22Rv1 (cell line): ENCODE results near the gene DHX16.

Experiments used
- H3K27ac ChIP-seq: fragments of 450-650 bp; 2 replicates; pipeline ENCODE4 v1.5.1; 2017
- ZFX ChIP-seq: fragments of 450-650 bp; IDR thresholded peaks from 2 replicates; pipeline ENCODE4 v1.6.1; 2017; ENCODE audit warnings: antibody characterized with exemption, borderline replicate concordance
- TF ChIP-seq, protein P1 (sequence below): fragments of 450-650 bp; IDR thresholded peaks from 2 replicates; pipeline ENCODE4 v1.5.1; 2017; ENCODE audit warnings: mild to moderate bottlenecking

Gene DHX16

DNA sequence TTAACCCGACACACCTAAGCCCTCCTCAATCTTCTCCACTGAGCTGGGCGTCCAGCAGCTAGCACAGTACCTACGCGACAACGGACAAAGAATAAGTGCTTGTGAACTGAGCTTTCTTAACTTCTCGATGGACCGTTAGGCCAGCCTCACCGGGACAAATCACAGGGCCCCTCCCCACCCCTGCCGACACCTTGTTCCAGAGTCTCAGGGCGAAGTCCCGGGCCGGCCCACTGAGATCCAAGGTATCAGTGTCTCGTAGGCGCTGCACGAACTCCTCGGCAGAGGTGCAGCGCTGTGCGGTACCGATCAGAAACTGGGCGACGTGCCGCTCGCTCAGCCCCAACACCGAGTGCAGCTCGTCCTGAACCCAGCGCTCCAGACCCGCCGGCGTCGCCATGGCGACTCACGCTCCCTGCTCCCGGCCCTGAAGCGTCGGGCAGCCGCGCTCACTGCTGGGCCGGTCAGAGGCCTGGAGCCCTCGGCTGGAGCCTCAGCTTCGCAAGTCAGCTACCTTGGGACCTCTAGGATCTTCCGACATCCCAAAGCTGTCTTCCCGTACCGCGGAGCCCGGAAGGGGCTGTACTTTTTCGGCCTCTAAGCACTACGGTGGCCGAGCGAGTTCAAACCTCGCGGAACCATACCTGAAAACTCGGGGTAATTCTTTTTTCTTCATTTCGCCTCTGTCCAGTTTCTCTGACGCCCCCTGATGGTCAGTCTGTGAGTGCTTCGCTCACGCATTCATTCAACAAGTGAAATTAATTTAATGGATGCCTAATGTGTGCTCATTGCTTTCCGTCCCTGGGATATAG is at the start of gene DHX16:
Gene DHX16 (minus strand): TSS at position 562 of the 809 bp plus-strand sequence. CDS start 165 bp downstream, at position 397.
- peak within 1 kb of the TSS; percentile 76 for H3K27ac ChIP-seq
- TF ChIP-seq, protein P1, sequence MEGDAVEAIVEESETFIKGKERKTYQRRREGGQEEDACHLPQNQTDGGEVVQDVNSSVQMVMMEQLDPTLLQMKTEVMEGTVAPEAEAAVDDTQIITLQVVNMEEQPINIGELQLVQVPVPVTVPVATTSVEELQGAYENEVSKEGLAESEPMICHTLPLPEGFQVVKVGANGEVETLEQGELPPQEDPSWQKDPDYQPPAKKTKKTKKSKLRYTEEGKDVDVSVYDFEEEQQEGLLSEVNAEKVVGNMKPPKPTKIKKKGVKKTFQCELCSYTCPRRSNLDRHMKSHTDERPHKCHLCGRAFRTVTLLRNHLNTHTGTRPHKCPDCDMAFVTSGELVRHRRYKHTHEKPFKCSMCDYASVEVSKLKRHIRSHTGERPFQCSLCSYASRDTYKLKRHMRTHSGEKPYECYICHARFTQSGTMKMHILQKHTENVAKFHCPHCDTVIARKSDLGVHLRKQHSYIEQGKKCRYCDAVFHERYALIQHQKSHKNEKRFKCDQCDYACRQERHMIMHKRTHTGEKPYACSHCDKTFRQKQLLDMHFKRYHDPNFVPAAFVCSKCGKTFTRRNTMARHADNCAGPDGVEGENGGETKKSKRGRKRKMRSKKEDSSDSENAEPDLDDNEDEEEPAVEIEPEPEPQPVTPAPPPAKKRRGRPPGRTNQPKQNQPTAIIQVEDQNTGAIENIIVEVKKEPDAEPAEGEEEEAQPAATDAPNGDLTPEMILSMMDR, result peak; percentile 89
- no peak for TF ChIP-seq ZFX

DNA sequence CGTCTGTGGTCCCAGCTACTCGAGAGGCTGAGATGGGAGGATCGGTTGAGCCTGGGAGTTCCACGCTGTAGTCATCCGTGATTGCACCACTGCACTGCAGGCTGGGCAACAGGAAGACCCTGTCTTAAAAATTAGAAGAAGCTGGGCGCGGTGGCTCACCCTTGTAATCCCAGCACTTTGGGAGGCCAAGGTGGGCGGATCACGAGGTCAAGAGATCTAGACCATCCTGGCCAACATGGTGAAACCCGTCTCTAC is 49.1 kb upstream of the DHX16 start:
- H3K27ac ChIP-seq, result peak overlapping the region; percentile 97

DNA sequence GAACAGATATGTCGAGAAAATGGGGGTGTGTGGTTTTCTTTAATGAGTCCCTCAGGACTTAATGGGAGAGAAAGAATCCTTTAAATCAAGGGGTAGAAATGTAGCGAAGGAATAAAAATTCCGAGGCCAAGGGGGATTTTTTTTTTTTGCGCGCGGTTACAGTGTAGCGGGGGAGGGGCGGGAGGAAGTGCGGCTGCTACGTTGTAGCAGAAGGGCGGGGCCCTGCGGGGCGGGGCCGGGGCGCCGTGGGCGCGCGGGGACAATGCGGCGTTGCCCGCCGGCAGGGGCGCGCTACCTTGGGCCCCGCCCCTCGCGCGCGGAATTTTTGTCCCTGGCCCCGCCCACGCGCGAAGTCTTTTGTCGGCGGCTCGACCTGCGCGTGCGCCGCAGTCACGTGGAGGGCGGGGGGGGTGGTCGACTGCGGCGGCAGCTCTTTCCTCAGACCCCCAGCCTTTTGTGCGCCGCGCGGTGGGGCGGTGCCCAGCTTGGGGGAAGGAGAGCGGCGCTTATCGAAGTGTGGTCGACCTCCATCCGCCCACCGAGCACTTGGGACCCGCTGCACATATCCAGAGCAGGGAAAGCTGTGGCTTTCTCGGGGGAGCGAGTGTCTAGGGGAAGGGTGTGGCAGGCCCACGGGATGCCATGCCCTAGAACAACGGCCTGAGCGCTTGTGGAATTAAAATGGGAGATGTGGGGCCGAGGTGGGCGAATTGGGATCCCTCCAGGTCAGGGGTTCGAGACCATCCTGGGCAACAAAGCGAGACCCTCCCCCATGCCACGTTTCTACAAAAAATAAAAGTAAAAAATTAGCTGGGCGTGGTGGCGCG is 48.6 kb upstream of the DHX16 start:
- peak overlapping the region; percentile 97 for H3K27ac ChIP-seq
- no peak for TF ChIP-seq ZFX
- TF ChIP-seq, protein P1, result peak; percentile 53

DNA sequence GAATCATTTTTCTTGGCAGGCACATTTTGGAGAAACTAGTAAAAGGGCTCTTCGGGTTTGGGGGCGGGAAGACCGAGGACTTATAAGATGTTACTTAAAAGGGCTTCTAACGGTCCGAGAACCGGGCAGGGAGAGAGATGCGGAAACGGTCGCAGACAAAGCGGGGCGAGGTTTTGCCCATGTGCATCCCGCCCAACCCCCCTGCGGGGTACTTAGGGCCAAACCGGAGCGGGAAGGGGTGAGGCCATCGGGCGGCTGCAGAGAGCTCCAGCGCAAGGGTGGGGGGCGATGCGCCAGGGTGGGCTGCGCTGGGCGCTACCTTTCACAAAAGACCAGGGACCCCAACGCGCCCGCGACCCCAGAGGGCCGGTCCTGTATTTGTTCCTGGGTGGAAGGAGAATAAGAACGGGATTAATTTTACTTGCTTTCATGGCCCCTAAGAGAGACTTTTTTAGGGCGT is 48.0 kb upstream of the DHX16 start:
- TF ChIP-seq ZFX, result no peak
- TF ChIP-seq, protein P1, result no peak
- H3K27ac ChIP-seq, result peak overlapping the region; percentile 97

GRCh38 chr6:30719791-30720737 is 47.3 kb upstream of the DHX16 start, which contains the start of gene TUBB:
Gene TUBB (plus strand): TSS chr6:30720352. CDS start chr6:30720507, 155 bp downstream.
- TF ChIP-seq, protein P1, result no peak
- TF ChIP-seq ZFX, result no peak
- H3K27ac ChIP-seq, result peak within 1 kb of the TSS; percentile 97

- H3K27ac ChIP-seq, result peak overlapping the region; percentile 97
- TF ChIP-seq, protein P1, result no peak
- no peak for TF ChIP-seq ZFX
Observed at GRCh38 chr6:30719356-30719755, 46.5 kb upstream of the DHX16 start.

- peak overlapping the region; percentile 97 for H3K27ac ChIP-seq
Observed at GRCh38 chr6:30717845-30718720, 45.3 kb upstream of the DHX16 start.
